Neuronal stem cell (in vitro differentiated cells): ENCODE results near the gene IMMP2L.

Experiments used
- DNase-seq: peaks from one replicate; pipeline ENCODE4 v3.0.0-alpha.2; 2013; ENCODE audit warnings: low spot score
- H2AFZ ChIP-seq: one replicate; pipeline ENCODE4 v1.6.1; 2013; ENCODE audit warnings: mild to moderate bottlenecking, low read length, inconsistent platforms
- H2AK5ac ChIP-seq: 2 replicates; pipeline ENCODE4 v1.6.1; 2013; ENCODE audit warnings: low read depth, mild to moderate bottlenecking, inconsistent platforms, low read length, moderate library complexity, mixed read lengths
- H2BK120ac ChIP-seq: 2 replicates; pipeline ENCODE4 v1.6.1; 2013; ENCODE audit warnings: low read depth, mild to moderate bottlenecking, inconsistent platforms, low read length, moderate library complexity, mixed read lengths
- H2BK12ac ChIP-seq: one replicate; pipeline ENCODE4 v1.6.1; 2013; ENCODE audit warnings: low read length, inconsistent platforms
- H2BK15ac ChIP-seq: 2 replicates; pipeline ENCODE4 v1.6.1; 2013; ENCODE audit warnings: mild to moderate bottlenecking, low read length, inconsistent platforms, mixed read lengths
- H2BK5ac ChIP-seq: one replicate; pipeline ENCODE4 v1.6.1; 2013; ENCODE audit warnings: inconsistent platforms, mild to moderate bottlenecking, low read length, moderate library complexity
- H3K14ac ChIP-seq: one replicate; pipeline ENCODE4 v1.6.1; 2013; ENCODE audit warnings: low read length, inconsistent platforms
- H3K18ac ChIP-seq: 2 replicates; pipeline ENCODE4 v1.6.1; 2013; ENCODE audit warnings: low read length, inconsistent platforms
- H3K23ac ChIP-seq: 2 replicates; pipeline ENCODE4 v1.6.1; 2013; ENCODE audit warnings: low read depth, mild to moderate bottlenecking, mixed read lengths, low read length, inconsistent platforms; ENCODE audit not compliant: poor library complexity
- H3K27ac ChIP-seq: replicated peaks from 3 replicates; pipeline ENCODE4 v1.5.1; 2013; ENCODE audit warnings: low read length, inconsistent platforms
- H3K27me3 ChIP-seq, 3 experiments: 2 replicates each; pipeline ENCODE4 v1.6.1; 2013; ENCODE audit warnings: low read length in 3 of 3, mild to moderate bottlenecking in 2 of 3, inconsistent platforms in 1 of 3, low read depth in 1 of 3, mixed read lengths in 1 of 3, moderate library complexity in 1 of 3; ENCODE audit not compliant: control insufficient read depth in 3 of 3, insufficient read depth in 3 of 3
- H3K36me3 ChIP-seq, 2 donors: replicated peaks in 1 of 2; 2 replicates each; pipeline ENCODE4 v1.6.1; 2013; ENCODE audit warnings: low read length in 2 of 2; ENCODE audit not compliant: control insufficient read depth in 2 of 2, insufficient read depth in 2 of 2
- H3K4ac ChIP-seq: 2 replicates; pipeline ENCODE4 v1.6.1; 2013; ENCODE audit warnings: inconsistent platforms, mild to moderate bottlenecking, low read length, moderate library complexity
- H3K4me1 ChIP-seq, 2 donors: 1 replicate in 1 of 2; 2 replicates in 1 of 2; pipeline ENCODE4 v1.6.1; 2013; ENCODE audit warnings: low read length in 2 of 2, low read depth in 1 of 2; ENCODE audit not compliant: control insufficient read depth in 2 of 2, insufficient read depth in 1 of 2
- H3K4me2 ChIP-seq: one replicate; pipeline ENCODE4 v1.6.1; 2013; ENCODE audit warnings: mild to moderate bottlenecking, low read length, inconsistent platforms; ENCODE audit not compliant: insufficient read depth, poor library complexity, severe bottlenecking
- H3K4me3 ChIP-seq, 2 donors: 2 replicates each; pipeline ENCODE4 v1.5.1; 2013; ENCODE audit warnings: low read length in 2 of 2, mild to moderate bottlenecking in 2 of 2, inconsistent platforms in 1 of 2, moderate library complexity in 1 of 2
- H3K79me1 ChIP-seq: one replicate; pipeline ENCODE4 v1.6.1; 2013; ENCODE audit warnings: low read depth, mild to moderate bottlenecking, inconsistent platforms, low read length, moderate library complexity
- H3K9ac ChIP-seq: one replicate; pipeline ENCODE4 v1.6.1; 2013; ENCODE audit warnings: mild to moderate bottlenecking, low read depth, low read length, inconsistent platforms; ENCODE audit not compliant: poor library complexity
- H3K9me3 ChIP-seq, 2 donors: replicated peaks in 1 of 2; 2 replicates each; pipeline versions ENCODE3 to v1.6.1; 2013; ENCODE audit warnings: low read length in 2 of 2, mild to moderate bottlenecking in 2 of 2, inconsistent platforms in 1 of 2, low read depth in 1 of 2, mixed read lengths in 1 of 2, moderate library complexity in 1 of 2; ENCODE audit not compliant: control insufficient read depth in 2 of 2, insufficient read depth in 1 of 2
- H4K8ac ChIP-seq: one replicate; pipeline ENCODE4 v1.6.1; 2013; ENCODE audit warnings: low read depth, mild to moderate bottlenecking, inconsistent platforms, low read length, moderate library complexity
- H4K91ac ChIP-seq: one replicate; pipeline ENCODE4 v1.6.1; 2013; ENCODE audit warnings: low read length, low read depth, mild to moderate bottlenecking, inconsistent platforms; ENCODE audit not compliant: poor library complexity
- WGBS, 2 donors: extraction: QIAGEN DNeasy Blood & Tissue Kit; methylation state at CpG; one replicate each; pipeline ENCODE4 v1.1.7; 2013; ENCODE audit warnings: missing lambda C conversion rate in 2 of 2, mixed read lengths in 1 of 2; ENCODE audit not compliant: insufficient read length in 2 of 2, insufficient replicate concordance in 1 of 2; ENCODE audit errors: extremely low coverage in 2 of 2; 5-methylcytosine and 5-hydroxymethylcytosine counted together

The IMMP2L gene

GRCh38 chr7:111038185-111038584 lies 524.1 kb downstream of the IMMP2L start:
- H2BK15ac ChIP-seq = no peak overlapping the region
- H3K9me3 ChIP-seq = no peaks in the 10 kb centered on the region

GRCh38 chr7:111031916-111032315 lies 530.4 kb downstream of the IMMP2L start:
- Histone ChIP-seq H3K27me3 (no peaks in the 10 kb centered on the region), H2BK120ac (no peak overlapping the region), H3K79me1 (no peaks in the 10 kb centered on the region), H2BK12ac (no peak overlapping the region), H3K4ac (no peak overlapping the region), H3K36me3 (no peaks in the 10 kb centered on the region), H2AFZ (no peak overlapping the region), H3K23ac (no peak overlapping the region), H4K91ac (no peak overlapping the region), H2BK5ac (no peak overlapping the region), H3K18ac (no peak overlapping the region), H3K4me2 (no peak overlapping the region), H3K14ac (no peak overlapping the region), H2AK5ac (no peak overlapping the region), H3K4me1 (no peaks in the 10 kb centered on the region), H4K8ac (no peak overlapping the region), H3K9ac (no peak overlapping the region), H3K27ac (no peak overlapping the region), H3K4me3 (no peak overlapping the region), H2BK15ac (no peak overlapping the region), H3K9me3 (no peaks in the 10 kb centered on the region)
- DNase-seq = no peak
- no CpG with 5 or more reads among the region's 7 CpGs for WGBS, 2 donors

More at GRCh38 chr7:111038185-111038584, 524.1 kb downstream of the IMMP2L start:
- Histone ChIP-seq H3K4me1 (no peaks in the 10 kb centered on the region), H2BK120ac (no peak overlapping the region), H3K23ac (no peak overlapping the region), H4K8ac (no peak overlapping the region), H3K14ac (no peak overlapping the region), H3K18ac (no peak overlapping the region), H4K91ac (no peak overlapping the region), H2AFZ (no peak overlapping the region), H2BK12ac (no peak overlapping the region), H3K27ac (no peak overlapping the region), H2BK5ac (no peak overlapping the region), H3K79me1 (no peaks in the 10 kb centered on the region), H3K36me3 (no peaks in the 10 kb centered on the region), H3K9ac (no peak overlapping the region), H3K27me3 (no peaks in the 10 kb centered on the region), H3K4ac (no peak overlapping the region), H3K4me3 (no peak overlapping the region), H2AK5ac (no peak overlapping the region), H3K4me2 (no peak overlapping the region)
- no peak for DNase-seq
- WGBS, 2 donors = no CpG with 5 or more reads among the region's 3 CpGs

GRCh38 chr7:111030336-111030735 lies 532.0 kb downstream of the IMMP2L start:
- Histone ChIP-seq H2AFZ (no peak overlapping the region), H3K23ac (no peak overlapping the region), H2BK15ac (no peak overlapping the region), H3K4ac (no peak overlapping the region), H3K9me3 (no peaks in the 10 kb centered on the region), H3K14ac (no peak overlapping the region), H3K9ac (no peak overlapping the region), H2BK12ac (no peak overlapping the region), H3K36me3 (no peaks in the 10 kb centered on the region), H3K79me1 (no peaks in the 10 kb centered on the region), H2BK120ac (no peak overlapping the region), H2BK5ac (no peak overlapping the region), H2AK5ac (no peak overlapping the region), H3K4me1 (peaks cover 0 to 4% of the 10 kb centered on the region in 2 donors), H4K8ac (no peak overlapping the region), H3K18ac (no peak overlapping the region), H3K4me3 (no peak overlapping the region), H3K4me2 (no peak overlapping the region), H4K91ac (no peak overlapping the region), H3K27me3 (no peaks in the 10 kb centered on the region), H3K27ac (no peak overlapping the region)
- no peak for DNase-seq

GRCh38 chr7:111029574-111030251 lies 532.6 kb downstream of the IMMP2L start:
- H3K4me3 ChIP-seq = no peak overlapping the region

More at GRCh38 chr7:111029574-111030251, 532.6 kb downstream of the IMMP2L start:
- H4K91ac ChIP-seq = no peak overlapping the region
- no peak overlapping the region for H3K4ac ChIP-seq
- no peaks in the 10 kb centered on the region for H3K9me3 ChIP-seq
- H3K27me3 ChIP-seq = no peaks in the 10 kb centered on the region
- no peak overlapping the region for H3K14ac ChIP-seq
- no CpG with 5 or more reads among the region's 1 CpG for WGBS, 2 donors
- H2BK5ac ChIP-seq = no peak overlapping the region
- no peak overlapping the region for H2BK120ac ChIP-seq
- no peak overlapping the region for H2AFZ ChIP-seq
- no peak overlapping the region for H3K4me2 ChIP-seq
- no peak overlapping the region for H2BK12ac ChIP-seq
- H2AK5ac ChIP-seq = no peak overlapping the region
- H2BK15ac ChIP-seq = no peak overlapping the region
- H3K23ac ChIP-seq = no peak overlapping the region
- no peak for DNase-seq
- no peak overlapping the region for H4K8ac ChIP-seq
- H3K18ac ChIP-seq = no peak overlapping the region
- H3K9ac ChIP-seq = no peak overlapping the region
- H3K79me1 ChIP-seq = no peaks in the 10 kb centered on the region
- H3K4me1 ChIP-seq = peaks cover 0 to 4% of the 10 kb centered on the region in 2 donors
- H3K27ac ChIP-seq = no peak overlapping the region
- H3K36me3 ChIP-seq = no peaks in the 10 kb centered on the region
